Astrocyte of the cerebellum (primary cell): ENCODE results near the gene TCTN1.

Source experiments
- DNase-seq: peaks from one replicate; pipeline ENCODE4 v3.0.0-alpha.2; 2011; ENCODE audit warnings: low read depth
- H3K4me3 ChIP-seq: 2 replicates; pipeline ENCODE4 v1.5.1; 2011; ENCODE audit warnings: mild to moderate bottlenecking, low read depth, low read length, moderate library complexity
- in situ Hi-C: cut with HindIII; loops from 2 replicates; pipeline ENCODE4 v1.10.0; 2017; ENCODE audit warnings: low sequenced_read_pairs
- TF ChIP-seq, protein P1 (sequence below): IDR thresholded peaks from 2 replicates; pipeline ENCODE4 v1.5.1; 2012; ENCODE audit warnings: low read length, low read depth, moderate library complexity, mild to moderate bottlenecking; ENCODE audit errors: missing control alignments

Gene TCTN1

DNA sequence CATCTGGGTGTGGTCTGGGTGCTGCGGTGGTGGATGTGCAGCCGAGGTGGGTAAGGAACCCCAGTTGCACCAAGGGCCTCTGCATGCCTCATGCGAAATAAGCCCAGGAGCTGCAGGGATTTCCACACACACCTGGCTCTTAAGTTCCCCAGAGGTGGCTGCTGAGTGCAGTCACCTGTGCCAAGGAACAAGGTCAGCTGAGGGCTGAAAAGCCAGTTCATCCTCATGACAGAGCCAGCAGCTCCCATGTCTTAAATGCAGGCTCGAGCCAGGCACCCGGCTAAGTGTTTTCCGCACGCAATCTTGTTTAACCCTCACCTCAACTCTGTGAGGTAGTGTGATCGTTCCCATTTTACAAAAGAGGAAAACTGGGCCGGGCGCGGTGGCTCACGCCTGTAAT lies 65.3 kb downstream of the TCTN1 start:
- DNase-seq: no peak
- in situ Hi-C loops: no loop called here
- no peak overlapping the region for H3K4me3 ChIP-seq
- TF ChIP-seq, protein P1, sequence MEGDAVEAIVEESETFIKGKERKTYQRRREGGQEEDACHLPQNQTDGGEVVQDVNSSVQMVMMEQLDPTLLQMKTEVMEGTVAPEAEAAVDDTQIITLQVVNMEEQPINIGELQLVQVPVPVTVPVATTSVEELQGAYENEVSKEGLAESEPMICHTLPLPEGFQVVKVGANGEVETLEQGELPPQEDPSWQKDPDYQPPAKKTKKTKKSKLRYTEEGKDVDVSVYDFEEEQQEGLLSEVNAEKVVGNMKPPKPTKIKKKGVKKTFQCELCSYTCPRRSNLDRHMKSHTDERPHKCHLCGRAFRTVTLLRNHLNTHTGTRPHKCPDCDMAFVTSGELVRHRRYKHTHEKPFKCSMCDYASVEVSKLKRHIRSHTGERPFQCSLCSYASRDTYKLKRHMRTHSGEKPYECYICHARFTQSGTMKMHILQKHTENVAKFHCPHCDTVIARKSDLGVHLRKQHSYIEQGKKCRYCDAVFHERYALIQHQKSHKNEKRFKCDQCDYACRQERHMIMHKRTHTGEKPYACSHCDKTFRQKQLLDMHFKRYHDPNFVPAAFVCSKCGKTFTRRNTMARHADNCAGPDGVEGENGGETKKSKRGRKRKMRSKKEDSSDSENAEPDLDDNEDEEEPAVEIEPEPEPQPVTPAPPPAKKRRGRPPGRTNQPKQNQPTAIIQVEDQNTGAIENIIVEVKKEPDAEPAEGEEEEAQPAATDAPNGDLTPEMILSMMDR: no peak

DNA sequence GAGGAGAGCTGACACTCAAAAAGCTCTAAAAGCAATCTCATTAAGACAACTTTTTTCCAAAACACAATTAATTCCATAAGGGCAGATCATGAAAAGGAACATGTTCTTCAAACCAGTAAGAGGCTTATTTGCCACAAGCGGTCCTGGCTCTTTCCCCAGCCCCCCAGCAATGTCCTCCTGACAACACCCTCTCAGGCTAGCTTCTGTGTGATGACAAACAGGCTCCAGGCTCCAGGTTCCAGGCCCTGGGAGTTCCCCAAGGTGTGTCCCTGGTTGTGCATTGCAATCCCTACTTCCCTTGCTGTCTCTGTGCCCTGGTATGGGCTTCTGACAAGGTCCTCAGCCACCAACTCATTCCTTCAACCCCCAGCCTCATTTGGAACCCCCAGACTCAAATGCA lies 66.1 kb downstream of the TCTN1 start:
- TF ChIP-seq, protein P1: no peak
- in situ Hi-C loops: no loop called here
- no peak overlapping the region for H3K4me3 ChIP-seq
- DNase-seq: no peak

DNA sequence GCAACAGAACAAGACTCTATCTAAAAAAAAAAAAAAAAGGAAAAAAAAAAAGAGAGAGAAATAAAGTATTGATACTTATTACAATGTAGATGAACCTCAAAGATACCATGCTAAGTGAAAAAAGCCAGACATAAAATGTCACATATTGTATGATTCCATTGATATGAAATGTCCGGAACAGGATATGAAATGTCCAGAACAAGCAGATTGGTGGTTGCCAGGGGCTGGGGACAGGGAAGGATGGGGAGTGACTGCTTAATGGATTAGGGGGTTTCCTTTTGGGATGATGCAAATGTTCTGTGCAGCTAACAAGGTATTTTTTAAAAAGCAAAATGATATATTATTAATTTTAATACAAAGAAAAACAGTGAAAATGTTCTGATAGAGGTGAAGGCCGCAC lies 70.0 kb downstream of the TCTN1 start:
- in situ Hi-C loops: no loop called here
- H3K4me3 ChIP-seq: no peak overlapping the region
- DNase-seq: no peak
- TF ChIP-seq, protein P1: no peak

DNA sequence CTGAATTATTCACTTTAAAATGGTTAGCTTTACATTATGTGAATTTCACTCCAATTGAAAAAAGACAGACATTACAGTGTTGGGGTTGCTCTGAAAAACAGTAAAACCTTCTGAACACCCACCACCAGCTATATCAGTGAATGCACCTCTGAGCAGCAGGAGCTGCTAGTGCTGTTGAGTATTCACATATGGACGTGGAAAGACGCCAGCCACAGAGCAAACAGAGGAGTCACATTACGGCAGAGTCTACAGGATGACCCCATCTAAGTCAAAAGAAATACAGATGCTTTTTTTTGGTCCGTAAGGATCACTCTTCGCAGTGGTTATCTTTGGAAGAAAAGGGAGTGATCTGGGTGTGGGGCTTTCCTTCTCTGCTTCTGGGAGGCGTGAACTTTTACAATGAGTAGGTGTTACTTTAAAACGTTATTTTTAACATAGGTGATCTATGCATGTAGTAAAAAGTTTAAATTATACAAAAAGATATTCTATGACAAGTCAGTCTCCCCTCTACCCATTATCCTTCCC lies 70.4 kb downstream of the TCTN1 start:
- TF ChIP-seq, protein P1: no peak
- in situ Hi-C loops: no loop called here
- no peak for DNase-seq
- no peak overlapping the region for H3K4me3 ChIP-seq

DNA sequence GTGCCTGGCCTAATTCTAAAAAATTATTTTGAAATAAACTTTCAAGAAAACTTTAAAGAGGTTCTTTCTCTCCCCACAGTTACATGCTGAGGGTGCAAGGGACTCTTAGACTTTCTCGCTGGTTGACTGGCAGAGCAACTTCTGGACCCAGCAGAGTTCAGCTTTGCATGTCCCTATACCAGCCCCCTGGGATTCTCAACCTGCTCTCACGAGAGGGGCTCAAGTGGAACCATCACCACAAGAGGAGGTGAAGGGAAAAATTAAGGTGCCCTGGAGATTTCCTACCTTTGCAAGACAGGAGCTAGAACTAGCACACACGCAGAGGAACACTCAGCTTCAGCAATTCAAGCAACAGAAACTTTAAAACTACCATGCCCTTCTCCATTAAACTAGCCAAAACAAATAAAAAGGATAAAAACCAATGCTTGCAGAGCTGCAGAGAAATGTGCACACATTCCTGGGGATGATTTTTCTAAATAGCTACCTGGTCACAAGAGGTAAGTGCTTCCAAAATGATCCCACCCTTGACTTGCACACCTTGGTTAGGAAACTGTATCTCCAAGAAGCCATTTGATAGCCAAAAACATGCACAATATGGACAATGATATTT lies 72.5 kb downstream of the TCTN1 start:
- TF ChIP-seq, protein P1: no peak
- DNase-seq: no peak
- H3K4me3 ChIP-seq: no peak overlapping the region
- in situ Hi-C loops: no loop called here

DNA sequence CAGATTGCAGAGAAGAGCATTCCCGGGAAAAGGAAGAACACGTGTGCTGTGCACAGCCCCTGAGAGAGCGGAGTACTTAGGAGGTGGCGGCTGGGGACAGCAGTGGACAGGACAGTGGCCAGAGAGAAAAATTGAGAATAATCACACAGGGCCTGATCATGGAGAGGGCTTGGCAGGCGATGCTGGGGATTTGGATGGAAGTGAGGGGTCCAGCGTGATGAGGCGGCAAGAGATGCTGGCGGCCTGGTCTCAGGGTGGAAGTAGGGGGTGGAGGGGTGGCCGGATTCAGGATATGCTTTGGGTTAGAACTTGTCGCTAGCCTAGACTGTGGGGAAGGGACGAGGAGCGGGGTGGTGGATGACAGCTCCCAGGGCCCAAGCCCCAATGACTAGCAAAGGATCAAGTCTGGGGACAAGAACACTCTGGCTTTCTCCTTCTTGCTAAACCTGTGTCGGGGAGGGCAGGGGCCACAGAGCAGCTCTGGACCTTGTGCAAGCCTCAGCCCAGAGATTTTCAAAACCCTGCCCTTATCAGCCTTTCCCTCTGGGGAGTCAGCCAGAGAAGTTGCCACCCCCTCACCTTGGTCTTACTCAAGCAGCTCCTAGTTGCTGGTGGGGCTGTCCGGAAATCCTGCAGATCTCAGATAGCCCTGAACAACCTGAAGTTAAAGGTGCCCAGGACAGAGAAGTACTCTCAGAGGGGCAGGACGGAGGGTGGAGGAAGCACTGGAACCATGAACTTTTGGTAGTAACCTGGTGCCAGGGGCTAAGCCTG lies 73.7 kb downstream of the TCTN1 start:
- TF ChIP-seq, protein P1: no peak
- DNase-seq: no peak
- H3K4me3 ChIP-seq: no peak overlapping the region
- in situ Hi-C loops: no loop called here
